H9 (cell line): ENCODE measurements around the gene NUDT16L1. TPM values are rescaled to one million over a fixed set of nuclear protein-coding genes. Genes with fewer than 3 reads are reported as not detected.
"Not testable (repeated sequence)": the region's sequence is repeated elsewhere in the genome, so short reads cannot be mapped to it uniquely, and the experiment has no call there.

Source experiments
- DNase-seq: peaks from one replicate; pipeline ENCODE4 v3.0.0-alpha.2; 2017
- H2AFZ ChIP-seq: one replicate; pipeline ENCODE4 v1.6.1; 2013; ENCODE audit warnings: mild to moderate bottlenecking, low read length, control low read depth, moderate library complexity
- H2AK5ac ChIP-seq: 2 replicates; pipeline ENCODE4 v1.6.1; 2013; ENCODE audit warnings: low read length, control low read depth, mixed read lengths; ENCODE audit not compliant: insufficient read length
- H2BK120ac ChIP-seq: one replicate; pipeline ENCODE4 v1.6.1; 2013; ENCODE audit warnings: low read depth, mild to moderate bottlenecking, low read length, control low read depth, inconsistent platforms; ENCODE audit not compliant: poor library complexity, severe bottlenecking
- H2BK12ac ChIP-seq: 2 replicates; pipeline ENCODE4 v1.6.1; 2013; ENCODE audit warnings: low read length, control low read depth, mixed read lengths, low read depth; ENCODE audit not compliant: insufficient read length
- H2BK15ac ChIP-seq: 2 replicates; pipeline ENCODE4 v1.6.1; 2013; ENCODE audit warnings: low read depth, low read length, control low read depth
- H2BK20ac ChIP-seq: one replicate; pipeline ENCODE4 v1.6.1; 2013; ENCODE audit warnings: low read depth, mild to moderate bottlenecking, low read length, control low read depth, inconsistent platforms; ENCODE audit not compliant: poor library complexity, severe bottlenecking
- H2BK5ac ChIP-seq: 2 replicates; pipeline ENCODE4 v1.6.1; 2013; ENCODE audit warnings: low read length, control low read depth, mixed read lengths; ENCODE audit not compliant: insufficient read length
- H3K14ac ChIP-seq: 2 replicates; pipeline ENCODE4 v1.6.1; 2013; ENCODE audit warnings: low read length, control low read depth; ENCODE audit not compliant: insufficient read depth
- H3K18ac ChIP-seq: 2 replicates; pipeline ENCODE4 v1.6.1; 2013; ENCODE audit warnings: low read depth, mild to moderate bottlenecking, mixed read lengths, low read length, control low read depth; ENCODE audit not compliant: insufficient read length
- H3K23ac ChIP-seq: 2 replicates; pipeline ENCODE4 v1.6.1; 2013; ENCODE audit warnings: low read length, control low read depth, mixed read lengths, low read depth; ENCODE audit not compliant: insufficient read length
- H3K23me2 ChIP-seq: 2 replicates; pipeline ENCODE4 v1.6.1; 2013; ENCODE audit warnings: low read depth, mild to moderate bottlenecking, mixed read lengths, low read length, control low read depth; ENCODE audit not compliant: insufficient read length, poor library complexity, severe bottlenecking
- H3K27ac ChIP-seq: 2 replicates; pipeline ENCODE4 v1.5.1; 2013; ENCODE audit warnings: low read length, control low read depth, mixed read lengths, low read depth; ENCODE audit not compliant: insufficient read length
- H3K27me3 ChIP-seq: 2 replicates; pipeline ENCODE4 v1.6.1; 2013; ENCODE audit warnings: low read length, control low read depth, inconsistent platforms; ENCODE audit not compliant: insufficient read depth
- H3K4ac ChIP-seq: 2 replicates; pipeline ENCODE4 v1.6.1; 2013; ENCODE audit warnings: low read depth, mild to moderate bottlenecking, control low read depth, inconsistent platforms, low read length, moderate library complexity
- H3K4me1 ChIP-seq: 2 replicates; pipeline ENCODE4 v1.6.1; 2013; ENCODE audit warnings: low read length, control low read depth, inconsistent platforms; ENCODE audit not compliant: insufficient read depth
- H3K4me2 ChIP-seq: 2 replicates; pipeline ENCODE4 v1.6.1; 2013; ENCODE audit warnings: low read length, control low read depth, mixed read lengths; ENCODE audit not compliant: insufficient read length, insufficient read depth
- H3K56ac ChIP-seq: 2 replicates; pipeline ENCODE4 v1.6.1; 2013; ENCODE audit warnings: low read depth, mild to moderate bottlenecking, mixed read lengths, low read length, control low read depth; ENCODE audit not compliant: insufficient read length
- H3K79me1 ChIP-seq: 2 replicates; pipeline ENCODE4 v1.6.1; 2013; ENCODE audit warnings: low read depth, mild to moderate bottlenecking, moderate library complexity, low read length, control low read depth, inconsistent platforms; ENCODE audit not compliant: insufficient read depth, poor library complexity, severe bottlenecking
- H3K79me2 ChIP-seq: 2 replicates; pipeline ENCODE4 v1.6.1; 2013; ENCODE audit warnings: low read length, control low read depth, inconsistent platforms; ENCODE audit not compliant: insufficient read depth
- H3K9ac ChIP-seq: 2 replicates; pipeline ENCODE4 v1.6.1; 2013; ENCODE audit warnings: low read length, control low read depth, mixed read lengths; ENCODE audit not compliant: insufficient read length; ENCODE audit errors: extremely low read depth
- H3K9me3 ChIP-seq: one replicate; pipeline ENCODE4 v1.6.1; 2013; ENCODE audit warnings: low read depth, low read length, inconsistent platforms; ENCODE audit not compliant: control insufficient read depth
- H3T11ph ChIP-seq: one replicate; pipeline ENCODE4 v1.6.1; 2013; ENCODE audit warnings: mild to moderate bottlenecking, low read length, control low read depth, inconsistent platforms
- H4K20me1 ChIP-seq: one replicate; pipeline ENCODE4 v1.6.1; 2013; ENCODE audit not compliant: control insufficient read depth, insufficient read length, insufficient read depth
- H4K5ac ChIP-seq: 2 replicates; pipeline ENCODE4 v1.6.1; 2013; ENCODE audit warnings: low read depth, mild to moderate bottlenecking, mixed read lengths, low read length, control low read depth; ENCODE audit not compliant: insufficient read length
- H4K8ac ChIP-seq: replicated peaks from 2 replicates; pipeline ENCODE4 v1.6.1; 2013; ENCODE audit warnings: low read length, control low read depth, mixed read lengths, low read depth; ENCODE audit not compliant: insufficient read length
- H4K91ac ChIP-seq: 2 replicates; pipeline ENCODE4 v1.6.1; 2013; ENCODE audit warnings: low read depth, mild to moderate bottlenecking, moderate library complexity, mixed read lengths, low read length, control low read depth; ENCODE audit not compliant: insufficient read length
- H3K27ac Mint-ChIP-seq, 3 experiments: 2 replicates in 2 of 3; 3 replicates in 1 of 3; pipeline ENCODE4 v1.8.0; 2020 to 2021; ENCODE audit warnings: mixed read lengths in 3 of 3, mild to moderate bottlenecking in 1 of 3, moderate library complexity in 1 of 3
- H3K27me3 Mint-ChIP-seq: 2 replicates; pipeline ENCODE4 v1.8.0; 2021; ENCODE audit warnings: low read depth, mild to moderate bottlenecking, moderate library complexity, mixed read lengths
- H3K36me3 Mint-ChIP-seq, 3 experiments: 2 replicates in 2 of 3; 3 replicates in 1 of 3; pipeline ENCODE4 v1.8.0; 2020 to 2021; ENCODE audit warnings: low read depth in 3 of 3, mixed read lengths in 3 of 3; ENCODE audit not compliant: insufficient read depth in 1 of 3
- H3K4me1 Mint-ChIP-seq, 2 experiments: 2 replicates each; pipeline ENCODE4 v1.8.0; 2020; ENCODE audit warnings: mixed read lengths in 2 of 2
- H3K4me3 Mint-ChIP-seq, 2 experiments: 2 replicates in 1 of 2; 3 replicates in 1 of 2; pipeline ENCODE4 v1.8.0; 2020 to 2021; ENCODE audit warnings: mild to moderate bottlenecking in 2 of 2, mixed read lengths in 2 of 2, moderate library complexity in 1 of 2
- H3K9me3 Mint-ChIP-seq, 2 experiments: 2 replicates in 1 of 2; 3 replicates in 1 of 2; pipeline ENCODE4 v1.8.0; 2020; ENCODE audit warnings: mild to moderate bottlenecking in 2 of 2, mixed read lengths in 2 of 2, moderate library complexity in 1 of 2
- WGBS: extraction: QIAGEN DNeasy Blood & Tissue Kit; methylation state at CpG from one replicate; pipeline ENCODE4 v1.1.7; 2013; ENCODE audit warnings: missing lambda C conversion rate, low lambda C conversion rate, mixed read lengths; ENCODE audit not compliant: insufficient read length; ENCODE audit errors: extremely low coverage; 5-methylcytosine and 5-hydroxymethylcytosine counted together
- total RNA-seq: library from RNA; stranded (reverse); gene quantifications from 2 replicates; pipeline ENCODE4 v1.2.1, GENCODE V29; 2021
- TF ChIP-seq, protein P1 (sequence below): fragments of 200-600 bp; sonication (generic); conservative IDR thresholded peaks from 3 replicates; pipeline ENCODE4 v1.8.0; 2021; ENCODE audit warnings: antibody characterized with exemption, mild to moderate bottlenecking

The NUDT16L1 gene
- total RNA-seq, 1 experiment from 2014 or later, result 49.4 TPM

DNA sequence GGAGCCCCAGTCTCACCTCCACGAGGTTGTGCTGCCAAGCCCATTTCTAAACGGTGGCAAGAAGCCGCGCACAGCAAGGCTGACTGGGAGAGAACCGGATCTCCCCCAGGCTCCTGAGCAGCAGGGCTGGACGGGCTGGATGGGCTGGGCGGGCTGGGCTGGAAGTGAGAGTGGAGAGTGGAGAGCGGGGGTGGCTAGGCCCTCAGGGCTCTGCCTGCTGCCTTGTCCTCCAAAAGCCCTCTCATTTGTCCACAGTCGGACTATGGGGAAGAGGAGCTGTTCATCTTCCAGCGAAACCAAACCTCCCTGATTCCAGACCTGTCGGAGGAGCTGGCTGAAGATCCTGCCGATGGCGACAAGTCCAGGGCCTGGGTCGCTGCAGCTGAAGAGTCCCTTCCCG lies 44.2 kb downstream of the NUDT16L1 start:
- Histone ChIP-seq H3K56ac (no peak overlapping the region), H3K14ac (no peak overlapping the region), H3K27ac (no peak overlapping the region), H3K9ac (no peak overlapping the region), H3K79me2 (no peaks in the 10 kb centered on the region), H4K91ac (no peak overlapping the region), H2BK15ac (no peak overlapping the region), H3K23ac (no peak overlapping the region), H2AFZ (no peak overlapping the region), H2BK12ac (no peak overlapping the region), H4K5ac (no peak overlapping the region), H3K18ac (no peak overlapping the region), H3K79me1 (no peaks in the 10 kb centered on the region), H4K20me1 (no peaks in the 10 kb centered on the region), H3K9me3 (no peaks in the 10 kb centered on the region), H2BK120ac (no peak overlapping the region), H4K8ac (no peak overlapping the region), H2BK20ac (no peak overlapping the region), H3K23me2 (peaks cover 9% of the 10 kb centered on the region), H2BK5ac (no peak overlapping the region), H3K27me3 (no peaks in the 10 kb centered on the region), H3T11ph (no peak overlapping the region), H3K4ac (no peak overlapping the region), H3K4me1 (no peaks in the 10 kb centered on the region), H2AK5ac (no peak overlapping the region), H3K4me2 (no peak overlapping the region)
- no peak overlapping the region for H3K27ac Mint-ChIP-seq
- TF ChIP-seq, protein P1, sequence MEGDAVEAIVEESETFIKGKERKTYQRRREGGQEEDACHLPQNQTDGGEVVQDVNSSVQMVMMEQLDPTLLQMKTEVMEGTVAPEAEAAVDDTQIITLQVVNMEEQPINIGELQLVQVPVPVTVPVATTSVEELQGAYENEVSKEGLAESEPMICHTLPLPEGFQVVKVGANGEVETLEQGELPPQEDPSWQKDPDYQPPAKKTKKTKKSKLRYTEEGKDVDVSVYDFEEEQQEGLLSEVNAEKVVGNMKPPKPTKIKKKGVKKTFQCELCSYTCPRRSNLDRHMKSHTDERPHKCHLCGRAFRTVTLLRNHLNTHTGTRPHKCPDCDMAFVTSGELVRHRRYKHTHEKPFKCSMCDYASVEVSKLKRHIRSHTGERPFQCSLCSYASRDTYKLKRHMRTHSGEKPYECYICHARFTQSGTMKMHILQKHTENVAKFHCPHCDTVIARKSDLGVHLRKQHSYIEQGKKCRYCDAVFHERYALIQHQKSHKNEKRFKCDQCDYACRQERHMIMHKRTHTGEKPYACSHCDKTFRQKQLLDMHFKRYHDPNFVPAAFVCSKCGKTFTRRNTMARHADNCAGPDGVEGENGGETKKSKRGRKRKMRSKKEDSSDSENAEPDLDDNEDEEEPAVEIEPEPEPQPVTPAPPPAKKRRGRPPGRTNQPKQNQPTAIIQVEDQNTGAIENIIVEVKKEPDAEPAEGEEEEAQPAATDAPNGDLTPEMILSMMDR, result no peak
- no peak for DNase-seq
- WGBS, result no CpG with 5 or more reads among the region's 15 CpGs
- H3K9me3 Mint-ChIP-seq, result no peaks in the 10 kb centered on the region
- H3K27me3 Mint-ChIP-seq, result peaks cover 4% of the 10 kb centered on the region
- H3K4me3 Mint-ChIP-seq, result no peak overlapping the region
- no peaks in the 10 kb centered on the region for H3K36me3 Mint-ChIP-seq
- H3K4me1 Mint-ChIP-seq, result peaks cover 9 to 13% of the 10 kb centered on the region in 2 experiments

DNA sequence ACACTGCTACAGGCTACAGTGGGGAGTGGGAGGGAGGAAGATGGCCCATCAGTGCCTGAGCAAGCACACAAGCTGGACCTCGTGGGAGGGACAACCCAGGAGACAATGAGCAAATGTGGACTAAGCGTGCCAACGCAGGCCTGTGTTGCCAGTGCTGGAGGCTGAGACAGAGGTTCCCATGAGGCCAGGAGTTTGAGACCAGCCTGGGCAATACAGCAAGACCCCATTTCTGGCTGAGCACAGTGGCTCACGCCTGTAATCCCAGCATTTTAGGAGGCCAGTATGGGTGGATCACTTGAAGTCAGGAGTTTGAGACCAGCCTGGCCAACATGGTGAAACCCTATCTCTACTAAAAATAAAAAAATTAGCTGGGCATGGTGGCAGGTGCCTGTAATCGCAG lies 45.0 kb downstream of the NUDT16L1 start:
- H3K79me1 ChIP-seq, H3K4me1 ChIP-seq, H3T11ph ChIP-seq, H3K79me2 ChIP-seq, H4K8ac ChIP-seq, DNase-seq, H4K91ac ChIP-seq, H3K9me3 ChIP-seq, H3K36me3 Mint-ChIP-seq, H3K27me3 ChIP-seq, H2AK5ac ChIP-seq, H2BK15ac ChIP-seq, H4K20me1 ChIP-seq, H3K4me2 ChIP-seq, H3K27ac Mint-ChIP-seq, H3K9ac ChIP-seq, H2BK20ac ChIP-seq, H3K4ac ChIP-seq, H3K27me3 Mint-ChIP-seq, H4K5ac ChIP-seq, H3K14ac ChIP-seq, H3K23ac ChIP-seq, H3K23me2 ChIP-seq, H2BK120ac ChIP-seq, H3K56ac ChIP-seq, H2BK5ac ChIP-seq, H3K9me3 Mint-ChIP-seq, H3K27ac ChIP-seq, H2AFZ ChIP-seq, H3K18ac ChIP-seq, H3K4me3 Mint-ChIP-seq, H2BK12ac ChIP-seq: not testable (repeated sequence)
- no CpG with 5 or more reads among the region's 5 CpGs for WGBS
- peaks cover 13 to 16% of the 10 kb centered on the region in 2 experiments for H3K4me1 Mint-ChIP-seq
